ENCODE data around the gene CADPS.

CADPS gene

GRCh38 chr3:62372621-62373041 is 502.6 kb downstream of the CADPS start:
- peaks cover 100% of the 10 kb centered on the region for H3K27me3 ChIP-seq (ENCODE audit: insufficient read depth, insufficient read length)
- H3K4me1 ChIP-seq (ENCODE audit: insufficient read depth, insufficient read length) = peaks cover 20% of the 10 kb centered on the region
- H3K9me3 ChIP-seq (ENCODE audit: insufficient read depth, low read length) = no peaks in the 10 kb centered on the region
- peak overlapping the region; percentile 21 for H3K4me3 ChIP-seq (ENCODE audit: insufficient read length, low read depth)
- DNase-seq (ENCODE audit: low read depth, low spot score) = no peak
- H3K9ac ChIP-seq (ENCODE audit: insufficient read length, low read depth) = no peak overlapping the region
- H3K36me3 ChIP-seq (ENCODE audit: insufficient read depth, insufficient read length, low read length) = no peaks in the 10 kb centered on the region
- TF ChIP-seq YY1 (IDR thresholded peaks at IDR 0.05; ENCODE audit: insufficient read depth, insufficient read length) (no peak), SUZ12 (IDR thresholded peaks at IDR 0.05; ENCODE audit: extremely low read depth, insufficient read depth, insufficient read length) (no peak), ZNF274 (IDR thresholded peaks at IDR 0.05; ENCODE audit: low read depth, low read length) (no peak)

- Histone ChIP-seq H3K4me1 (ENCODE audit: insufficient read depth, insufficient read length) (peaks cover 22% of the 10 kb centered on the region), H3K9me3 (ENCODE audit: insufficient read depth, low read length) (no peaks in the 10 kb centered on the region), H3K4me3 (ENCODE audit: insufficient read length, low read depth) (peak overlapping the region; percentile 9), H3K36me3 (ENCODE audit: insufficient read depth, insufficient read length, low read length) (no peaks in the 10 kb centered on the region), H3K27me3 (ENCODE audit: insufficient read depth, insufficient read length) (peaks cover 100% of the 10 kb centered on the region), H3K9ac (ENCODE audit: insufficient read length, low read depth) (peak overlapping the region; percentile 8)
- DNase-seq (ENCODE audit: low read depth, low spot score) = no peak
- TF ChIP-seq SUZ12 (IDR thresholded peaks at IDR 0.05; ENCODE audit: extremely low read depth, insufficient read depth, insufficient read length) (peak; percentile 52), YY1 (IDR thresholded peaks at IDR 0.05; ENCODE audit: insufficient read depth, insufficient read length) (no peak)
These were observed 503.3 kb downstream of the CADPS start for GRCh38 chr3:62371720-62372591.

- H3K4me3 ChIP-seq (ENCODE audit: insufficient read length, low read depth) = no peak overlapping the region
- H3K4me1 ChIP-seq (ENCODE audit: insufficient read depth, insufficient read length) = peaks cover 25% of the 10 kb centered on the region
- no peak for TF ChIP-seq SUZ12 (IDR thresholded peaks at IDR 0.05; ENCODE audit: extremely low read depth, insufficient read depth, insufficient read length)
- TF ChIP-seq ZNF274 (IDR thresholded peaks at IDR 0.05; ENCODE audit: low read depth, low read length) = no peak
- TF ChIP-seq YY1 (IDR thresholded peaks at IDR 0.05; ENCODE audit: insufficient read depth, insufficient read length) = no peak
- peak overlapping the region; percentile 50 for H3K9ac ChIP-seq (ENCODE audit: insufficient read length, low read depth)
- DNase-seq (ENCODE audit: low read depth, low spot score) = no peak
- H3K27me3 ChIP-seq (ENCODE audit: insufficient read depth, insufficient read length) = peaks cover 100% of the 10 kb centered on the region
- no peaks in the 10 kb centered on the region for H3K9me3 ChIP-seq (ENCODE audit: insufficient read depth, low read length)
- no peaks in the 10 kb centered on the region for H3K36me3 ChIP-seq (ENCODE audit: insufficient read depth, insufficient read length, low read length)
These were observed 504.1 kb downstream of the CADPS start for GRCh38 chr3:62370858-62371719.

- H3K36me3 ChIP-seq (ENCODE audit: insufficient read depth, insufficient read length, low read length) = no peaks in the 10 kb centered on the region
- TF ChIP-seq YY1 (IDR thresholded peaks at IDR 0.05; ENCODE audit: insufficient read depth, insufficient read length) (no peak), SUZ12 (IDR thresholded peaks at IDR 0.05; ENCODE audit: extremely low read depth, insufficient read depth, insufficient read length) (peak; percentile 99)
- H3K4me1 ChIP-seq (ENCODE audit: insufficient read depth, insufficient read length) = peaks cover 27% of the 10 kb centered on the region
- peaks cover 100% of the 10 kb centered on the region for H3K27me3 ChIP-seq (ENCODE audit: insufficient read depth, insufficient read length)
- H3K9me3 ChIP-seq (ENCODE audit: insufficient read depth, low read length) = no peaks in the 10 kb centered on the region
- no peak for DNase-seq (ENCODE audit: low read depth, low spot score)
- no peak overlapping the region for H3K9ac ChIP-seq (ENCODE audit: insufficient read length, low read depth)
- no peak overlapping the region for H3K4me3 ChIP-seq (ENCODE audit: insufficient read length, low read depth)
These were observed 504.9 kb downstream of the CADPS start for GRCh38 chr3:62370112-62370857.

GRCh38 chr3:62369476-62369743 is 505.8 kb downstream of the CADPS start:
- Histone ChIP-seq H3K4me1 (ENCODE audit: insufficient read depth, insufficient read length) (peaks cover 30% of the 10 kb centered on the region), H3K9ac (ENCODE audit: insufficient read length, low read depth) (peak overlapping the region; percentile 29), H3K27me3 (ENCODE audit: insufficient read depth, insufficient read length) (peaks cover 100% of the 10 kb centered on the region)

GRCh38 chr3:62368705-62369475 is 506.3 kb downstream of the CADPS start:
- Histone ChIP-seq H3K9me3 (ENCODE audit: insufficient read depth, low read length) (no peaks in the 10 kb centered on the region), H3K27me3 (ENCODE audit: insufficient read depth, insufficient read length) (peaks cover 100% of the 10 kb centered on the region), H3K4me1 (ENCODE audit: insufficient read depth, insufficient read length) (peaks cover 27% of the 10 kb centered on the region), H3K36me3 (ENCODE audit: insufficient read depth, insufficient read length, low read length) (no peaks in the 10 kb centered on the region), H3K9ac (ENCODE audit: insufficient read length, low read depth) (peak overlapping the region; percentile 29), H3K4me3 (ENCODE audit: insufficient read length, low read depth) (peak overlapping the region; percentile 17)
- TF ChIP-seq SUZ12 (IDR thresholded peaks at IDR 0.05; ENCODE audit: extremely low read depth, insufficient read depth, insufficient read length) = no peak
- TF ChIP-seq YY1 (IDR thresholded peaks at IDR 0.05; ENCODE audit: insufficient read depth, insufficient read length) = no peak
- no peak for TF ChIP-seq ZNF274 (IDR thresholded peaks at IDR 0.05; ENCODE audit: low read depth, low read length)
- no peak for DNase-seq (ENCODE audit: low read depth, low spot score)

More at GRCh38 chr3:62369476-62369743, 505.8 kb downstream of the CADPS start:
- no peak for TF ChIP-seq YY1 (IDR thresholded peaks at IDR 0.05; ENCODE audit: insufficient read depth, insufficient read length)
- no peak for TF ChIP-seq ZNF274 (IDR thresholded peaks at IDR 0.05; ENCODE audit: low read depth, low read length)
- TF ChIP-seq SUZ12 (IDR thresholded peaks at IDR 0.05; ENCODE audit: extremely low read depth, insufficient read depth, insufficient read length) = no peak
- no peaks in the 10 kb centered on the region for H3K36me3 ChIP-seq (ENCODE audit: insufficient read depth, insufficient read length, low read length)
- H3K4me3 ChIP-seq (ENCODE audit: insufficient read length, low read depth) = peak overlapping the region; percentile 17
- no peak for DNase-seq (ENCODE audit: low read depth, low spot score)
- no peaks in the 10 kb centered on the region for H3K9me3 ChIP-seq (ENCODE audit: insufficient read depth, low read length)
